ENCODE measurements around the gene IQSEC1. TPM values are rescaled to one million over a fixed set of nuclear protein-coding genes. Genes with fewer than 3 reads are reported as not detected.

The IQSEC1 gene
- total RNA-seq, 1 donor from 2014 or later, result 29.5 TPM

DNA sequence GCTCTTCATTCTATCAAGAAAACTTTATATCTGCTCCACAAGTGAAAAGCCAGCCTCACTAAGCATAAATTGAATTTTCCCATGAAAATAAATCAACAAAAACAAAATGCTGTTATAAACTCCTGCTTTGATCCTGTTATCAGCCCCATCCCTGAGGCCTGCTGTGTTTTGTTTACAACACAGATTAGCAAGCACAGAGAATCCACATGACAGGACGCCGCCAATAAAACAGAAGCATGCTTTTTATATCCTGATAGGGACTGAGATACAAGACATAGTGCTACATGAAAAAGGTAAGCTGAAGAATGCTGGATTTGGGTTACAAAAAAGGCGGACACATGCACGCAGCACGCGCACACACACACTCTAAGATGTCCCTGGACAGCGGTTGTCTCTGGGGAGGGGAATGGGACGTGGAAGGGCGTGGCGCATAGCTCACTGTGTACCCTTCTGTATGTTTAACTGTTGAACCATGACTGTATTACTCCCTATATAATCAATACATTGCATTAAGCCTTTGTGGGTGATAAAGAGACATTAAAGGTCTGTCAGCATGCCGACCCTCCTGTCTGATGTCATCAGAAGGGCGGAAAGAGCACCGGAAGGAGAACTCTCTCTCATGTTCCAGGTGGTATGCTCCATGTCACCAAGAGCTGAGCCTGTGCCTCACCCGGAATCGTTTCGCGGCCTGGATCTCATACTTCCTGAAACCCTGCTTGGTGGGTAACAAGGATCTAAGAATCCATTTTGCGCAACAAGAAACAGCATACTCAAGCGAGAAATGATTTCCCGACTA lies 93.9 kb downstream of the IQSEC1 start:
- H3K4me1 Mint-ChIP-seq (ENCODE audit: low read depth, unreplicated experiment), result peaks cover 3% of the 10 kb centered on the region
- Histone ChIP-seq H3K27me3 (ENCODE audit: insufficient read depth, low read length) (peaks cover 11% of the 10 kb centered on the region), H2AFZ (ENCODE audit: low read depth, low read length) (no peak overlapping the region), H3K4me3 (ENCODE audit: insufficient read depth, low read depth, low read length) (no peak overlapping the region), H3K4me1 (ENCODE audit: insufficient read depth, low read length) (no peaks in the 10 kb centered on the region), H3K4me2 (ENCODE audit: low read length) (no peak overlapping the region), H3K27ac (ENCODE audit: low read depth, low read length) (no peak overlapping the region), H3K79me2 (ENCODE audit: insufficient read depth, low read length) (no peaks in the 10 kb centered on the region), H3K9me3 (ENCODE audit: insufficient read depth, low read depth, low read length) (no peaks in the 10 kb centered on the region), H3K36me3 (ENCODE audit: insufficient read depth, low read length) (no peaks in the 10 kb centered on the region), H3K9ac (ENCODE audit: low read length) (no peak overlapping the region), H4K20me1 (ENCODE audit: insufficient read depth, low read length) (peaks cover 27% of the 10 kb centered on the region)
- FAIRE-seq (no peak), DNase-seq (ENCODE audit: low read depth) (no peak)
- TF ChIP-seq EZH2 (IDR thresholded peaks at IDR 0.05; ENCODE audit: insufficient read depth, low read length), result no peak
- no peak for TF ChIP-seq CTCF (IDR thresholded peaks at IDR 0.05; ENCODE audit: insufficient read depth, low read depth, low read length)
- peaks cover 5% of the 10 kb centered on the region for H3K27me3 Mint-ChIP-seq (ENCODE audit: low read depth, unreplicated experiment)
- H3K4me3 Mint-ChIP-seq (ENCODE audit: unreplicated experiment), result no peak overlapping the region
- no peaks in the 10 kb centered on the region for H3K9me3 Mint-ChIP-seq (ENCODE audit: unreplicated experiment)
- H3K27ac Mint-ChIP-seq (ENCODE audit: unreplicated experiment), result no peak overlapping the region
- no peaks in the 10 kb centered on the region for H3K36me3 Mint-ChIP-seq (ENCODE audit: low read depth, unreplicated experiment)

- Mint-ChIP-seq H3K36me3 (ENCODE audit: low read depth, unreplicated experiment) (no peaks in the 10 kb centered on the region), H3K9me3 (ENCODE audit: unreplicated experiment) (no peaks in the 10 kb centered on the region), H3K27ac (ENCODE audit: unreplicated experiment) (no peak overlapping the region), H3K4me3 (ENCODE audit: unreplicated experiment) (peak overlapping the region; percentile 60), H3K4me1 (ENCODE audit: low read depth, unreplicated experiment) (peaks cover 3% of the 10 kb centered on the region), H3K27me3 (ENCODE audit: low read depth, unreplicated experiment) (peaks cover 5% of the 10 kb centered on the region)
- H3K27me3 ChIP-seq (ENCODE audit: insufficient read depth, low read length), result peaks cover 11% of the 10 kb centered on the region
- DNase-seq (ENCODE audit: low read depth) (no peak), FAIRE-seq (no peak)
- H3K79me2 ChIP-seq (ENCODE audit: insufficient read depth, low read length), result no peaks in the 10 kb centered on the region
- H3K36me3 ChIP-seq (ENCODE audit: insufficient read depth, low read length), result no peaks in the 10 kb centered on the region
- H3K9me3 ChIP-seq (ENCODE audit: insufficient read depth, low read depth, low read length), result no peaks in the 10 kb centered on the region
- H3K9ac ChIP-seq (ENCODE audit: low read length), result no peak overlapping the region
- no peak overlapping the region for H3K27ac ChIP-seq (ENCODE audit: low read depth, low read length)
- H2AFZ ChIP-seq (ENCODE audit: low read depth, low read length), result no peak overlapping the region
- H3K4me3 ChIP-seq (ENCODE audit: insufficient read depth, low read depth, low read length), result no peak overlapping the region
- peaks cover 21% of the 10 kb centered on the region for H4K20me1 ChIP-seq (ENCODE audit: insufficient read depth, low read length)
- no peak overlapping the region for H3K4me2 ChIP-seq (ENCODE audit: low read length)
- no peaks in the 10 kb centered on the region for H3K4me1 ChIP-seq (ENCODE audit: insufficient read depth, low read length)
- TF ChIP-seq EZH2 (IDR thresholded peaks at IDR 0.05; ENCODE audit: insufficient read depth, low read length) (no peak), CTCF (IDR thresholded peaks at IDR 0.05; ENCODE audit: insufficient read depth, low read depth, low read length) (no peak)
Observed at GRCh38 chr3:12978682-12979081, 94.5 kb downstream of the IQSEC1 start.
